K562 (cell line): Measurements from ENCODE around the gene MRPL38. TPM values are rescaled to one million over a fixed set of nuclear protein-coding genes. Genes with fewer than 3 reads are reported as not detected.

Experiments used
- BHLHE40 ChIP-seq: IDR thresholded peaks from 2 replicates; pipeline ENCODE4 v1.6.1; 2011; ENCODE audit warnings: low read length, improper control_type of control experiment
- BMI1 ChIP-seq: fragments of 150-350 bp; IDR thresholded peaks from 2 replicates; pipeline ENCODE4 v1.6.1; 2014; ENCODE audit warnings: low read length
- GATA2 ChIP-seq: sonication (generic); formaldehyde crosslinking; IDR thresholded peaks from 2 replicates; pipeline ENCODE4 v1.4.0; 2020; ENCODE audit warnings: mild to moderate bottlenecking, missing genetic modification reagents
- MED1 ChIP-seq: sonication (generic); formaldehyde crosslinking; IDR thresholded peaks from 2 replicates; pipeline ENCODE4 v1.8.1; 2023; ENCODE audit warnings: missing genetic modification reagents, borderline replicate concordance
- MIER1 ChIP-seq: fragments of 450-650 bp; IDR thresholded peaks from 2 replicates; pipeline ENCODE4 v1.6.1; 2016; ENCODE audit warnings: antibody characterized with exemption, mild to moderate bottlenecking, low read depth
- NFIC ChIP-seq: fragments of 450-650 bp; IDR thresholded peaks from 2 replicates; pipeline ENCODE4 v1.6.1; 2017; ENCODE audit warnings: mild to moderate bottlenecking, inconsistent platforms
- PHF8 ChIP-seq: fragments of 200-600 bp; sonication (generic); IDR thresholded peaks from 2 replicates; pipeline ENCODE4 v1.6.1; 2012; ENCODE audit warnings: mixed run types, mild to moderate bottlenecking, inconsistent platforms, low read length, moderate library complexity, borderline replicate concordance
- SNIP1 ChIP-seq: fragments of 450-650 bp; IDR thresholded peaks from 2 replicates; pipeline ENCODE4 v1.7.1; 2017; ENCODE audit warnings: low read depth, mild to moderate bottlenecking
- SOX6 ChIP-seq: fragments of 450-650 bp; IDR thresholded peaks from 2 replicates; pipeline ENCODE4 v1.6.1; 2014; ENCODE audit warnings: mild to moderate bottlenecking
- U2AF1 ChIP-seq: fragments of 200-400 bp; formaldehyde crosslinking; optimal IDR thresholded peaks from 2 replicates; pipeline ENCODE3; 2017; ENCODE audit warnings: mild to moderate bottlenecking, low read depth, low read length, moderate library complexity
- WHSC1 ChIP-seq: IDR thresholded peaks from one replicate; pipeline ENCODE4 v1.6.1; 2012; ENCODE audit warnings: low read length, control low read depth, inconsistent platforms
- YY1 ChIP-seq, 3 experiments: IDR thresholded peaks; 2 replicates each; pipeline ENCODE4 v1.6.1; 2011; ENCODE audit warnings: low read length in 2 of 3, mild to moderate bottlenecking in 2 of 3, moderate library complexity in 2 of 3, borderline replicate concordance in 1 of 3, control low read depth in 1 of 3, low read depth in 1 of 3; ENCODE audit not compliant: insufficient read depth in 3 of 3, insufficient replicate concordance in 2 of 3, control insufficient read depth in 1 of 3, insufficient read length in 1 of 3; ENCODE audit errors: extremely low read depth in 1 of 3
- ZC3H8 ChIP-seq: fragments of 450-650 bp; IDR thresholded peaks from 2 replicates; pipeline ENCODE4 v1.6.1; 2017
- ZNF174 ChIP-seq: fragments of 250-450 bp; sonication (Bioruptor Pico); IDR thresholded peaks from 2 replicates; pipeline ENCODE4 v1.4.0; 2020; ENCODE audit warnings: mild to moderate bottlenecking
- ZNF347 ChIP-seq: fragments of 450-650 bp; formaldehyde crosslinking; IDR thresholded peaks from 2 replicates; pipeline ENCODE4 v1.4.0; 2020; ENCODE audit warnings: low read depth, mild to moderate bottlenecking, moderate library complexity
- ZNF764 ChIP-seq: fragments of 250-450 bp; sonication (Bioruptor Pico); IDR thresholded peaks from 2 replicates; pipeline ENCODE4 v1.4.0; 2020; ENCODE audit warnings: low read depth, mild to moderate bottlenecking, moderate library complexity
- polyA plus RNA-seq, 8 experiments: library from polyadenylated mRNA; depleted of rRNA in 4 of 8; stranded (reverse) in 5 of 8; unstranded in 3 of 8; fragments of >200 nt; fragmentation: Nextera tagmentation in 2 of 8; fragmentation: Illumina TruSeq in 1 of 8; extraction: Ambion mirVana in 2 of 8; extraction: Trizol in 1 of 8; gene quantifications; 2 replicates each; pipeline versions ENCODE4 v1.2.1 to v1.2.3, GENCODE V29; 2011 to 2014; ENCODE audit warnings: inconsistent platforms in 1 of 8, missing spikeins in 1 of 8
- total RNA-seq, 7 experiments: library from RNA; depleted of rRNA in 6 of 7; stranded (reverse); fragments of >200 nt in 6 of 7; fragmentation: Illumina TruSeq in 2 of 7; extraction: Trizol in 2 of 7; gene quantifications; 2 replicates each; pipeline versions ENCODE4 v1.2.1 to v1.2.3, GENCODE V29; 2011 to 2021; ENCODE audit warnings: low replicate concordance in 1 of 7
- TF ChIP-seq, protein P1 (sequence below): fragments of 450-650 bp; IDR thresholded peaks from 2 replicates; pipeline ENCODE4 v1.6.1; 2017; ENCODE audit warnings: antibody characterized with exemption
- TF ChIP-seq, protein P2 (sequence below), 2 experiments: fragments of 450-650 bp; IDR thresholded peaks; 2 replicates each; pipeline ENCODE4 v1.6.1; 2016
- TF ChIP-seq, protein P3 (sequence below): sonication (generic); formaldehyde crosslinking; IDR thresholded peaks from 2 replicates; pipeline ENCODE4 v1.8.1; 2023; ENCODE audit warnings: mild to moderate bottlenecking, missing genetic modification reagents
- TF ChIP-seq, protein P4 (sequence below): fragments of 250-450 bp; sonication (Bioruptor Pico); IDR thresholded peaks from 2 replicates; pipeline ENCODE4 v1.5.0; 2021
- TF ChIP-seq, protein P5 (sequence below): sonication (generic); formaldehyde crosslinking; IDR thresholded peaks from 2 replicates; pipeline ENCODE4 v1.9.0; 2022; ENCODE audit warnings: mild to moderate bottlenecking, missing genetic modification reagents

Gene MRPL38
- total and polyA plus RNA-seq, 9 of the 15 experiments (the other 6 are each of a cell fraction or from before 2014, with no cell fraction given): 4.5 to 154 (median 48.5) TPM

DNA sequence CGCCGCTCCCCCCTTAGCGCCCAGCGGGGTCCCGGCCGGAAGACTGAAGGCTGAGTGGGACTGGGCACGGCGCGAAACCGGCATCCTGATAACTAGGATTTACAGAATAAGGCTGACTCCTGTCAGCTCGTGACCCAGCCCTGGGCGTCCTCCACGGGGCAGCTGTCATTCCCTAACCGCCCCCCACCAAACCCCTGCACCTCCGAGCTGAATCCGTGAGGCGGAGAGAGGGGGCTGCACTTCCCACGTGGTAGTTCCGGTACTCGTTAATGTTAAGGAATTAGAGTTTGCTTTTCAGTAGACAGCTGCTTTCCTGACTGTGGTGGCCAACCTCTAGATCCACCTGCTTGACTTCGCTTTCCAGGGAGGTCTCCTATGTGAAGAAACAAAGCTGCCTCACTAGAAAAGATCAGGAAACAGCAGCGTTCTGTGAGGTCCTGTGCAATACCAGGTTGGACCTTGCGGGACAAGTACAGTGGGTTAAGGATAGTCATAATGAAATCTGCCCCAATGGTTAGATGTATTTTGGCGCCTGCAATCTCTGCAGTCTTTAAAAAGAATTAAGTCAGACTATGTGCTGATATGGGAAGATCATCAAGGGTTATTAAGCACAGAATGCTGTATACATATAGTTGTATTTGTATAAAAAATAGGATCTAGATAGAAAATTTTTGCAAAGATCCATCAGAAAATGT is 48.5 kb downstream of the MRPL38 start (continued):
- TF ChIP-seq, protein P1, sequence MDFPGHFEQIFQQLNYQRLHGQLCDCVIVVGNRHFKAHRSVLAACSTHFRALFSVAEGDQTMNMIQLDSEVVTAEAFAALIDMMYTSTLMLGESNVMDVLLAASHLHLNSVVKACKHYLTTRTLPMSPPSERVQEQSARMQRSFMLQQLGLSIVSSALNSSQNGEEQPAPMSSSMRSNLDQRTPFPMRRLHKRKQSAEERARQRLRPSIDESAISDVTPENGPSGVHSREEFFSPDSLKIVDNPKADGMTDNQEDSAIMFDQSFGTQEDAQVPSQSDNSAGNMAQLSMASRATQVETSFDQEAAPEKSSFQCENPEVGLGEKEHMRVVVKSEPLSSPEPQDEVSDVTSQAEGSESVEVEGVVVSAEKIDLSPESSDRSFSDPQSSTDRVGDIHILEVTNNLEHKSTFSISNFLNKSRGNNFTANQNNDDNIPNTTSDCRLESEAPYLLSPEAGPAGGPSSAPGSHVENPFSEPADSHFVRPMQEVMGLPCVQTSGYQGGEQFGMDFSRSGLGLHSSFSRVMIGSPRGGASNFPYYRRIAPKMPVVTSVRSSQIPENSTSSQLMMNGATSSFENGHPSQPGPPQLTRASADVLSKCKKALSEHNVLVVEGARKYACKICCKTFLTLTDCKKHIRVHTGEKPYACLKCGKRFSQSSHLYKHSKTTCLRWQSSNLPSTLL: no peak
- TF ChIP-seq BMI1: no peak
- TF ChIP-seq, protein P2, sequence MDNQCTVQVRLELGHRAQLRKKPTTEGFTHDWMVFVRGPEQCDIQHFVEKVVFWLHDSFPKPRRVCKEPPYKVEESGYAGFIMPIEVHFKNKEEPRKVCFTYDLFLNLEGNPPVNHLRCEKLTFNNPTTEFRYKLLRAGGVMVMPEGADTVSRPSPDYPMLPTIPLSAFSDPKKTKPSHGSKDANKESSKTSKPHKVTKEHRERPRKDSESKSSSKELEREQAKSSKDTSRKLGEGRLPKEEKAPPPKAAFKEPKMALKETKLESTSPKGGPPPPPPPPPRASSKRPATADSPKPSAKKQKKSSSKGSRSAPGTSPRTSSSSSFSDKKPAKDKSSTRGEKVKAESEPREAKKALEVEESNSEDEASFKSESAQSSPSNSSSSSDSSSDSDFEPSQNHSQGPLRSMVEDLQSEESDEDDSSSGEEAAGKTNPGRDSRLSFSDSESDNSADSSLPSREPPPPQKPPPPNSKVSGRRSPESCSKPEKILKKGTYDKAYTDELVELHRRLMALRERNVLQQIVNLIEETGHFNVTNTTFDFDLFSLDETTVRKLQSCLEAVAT (IDR thresholded peaks at IDR 0.05): no peak
- TF ChIP-seq BHLHE40: 0 out of 2 replicates have a peak, but pooled peaks have one; percentile 20
- TF ChIP-seq SOX6: no peak
- TF ChIP-seq U2AF1: no peak
- TF ChIP-seq, protein P3, sequence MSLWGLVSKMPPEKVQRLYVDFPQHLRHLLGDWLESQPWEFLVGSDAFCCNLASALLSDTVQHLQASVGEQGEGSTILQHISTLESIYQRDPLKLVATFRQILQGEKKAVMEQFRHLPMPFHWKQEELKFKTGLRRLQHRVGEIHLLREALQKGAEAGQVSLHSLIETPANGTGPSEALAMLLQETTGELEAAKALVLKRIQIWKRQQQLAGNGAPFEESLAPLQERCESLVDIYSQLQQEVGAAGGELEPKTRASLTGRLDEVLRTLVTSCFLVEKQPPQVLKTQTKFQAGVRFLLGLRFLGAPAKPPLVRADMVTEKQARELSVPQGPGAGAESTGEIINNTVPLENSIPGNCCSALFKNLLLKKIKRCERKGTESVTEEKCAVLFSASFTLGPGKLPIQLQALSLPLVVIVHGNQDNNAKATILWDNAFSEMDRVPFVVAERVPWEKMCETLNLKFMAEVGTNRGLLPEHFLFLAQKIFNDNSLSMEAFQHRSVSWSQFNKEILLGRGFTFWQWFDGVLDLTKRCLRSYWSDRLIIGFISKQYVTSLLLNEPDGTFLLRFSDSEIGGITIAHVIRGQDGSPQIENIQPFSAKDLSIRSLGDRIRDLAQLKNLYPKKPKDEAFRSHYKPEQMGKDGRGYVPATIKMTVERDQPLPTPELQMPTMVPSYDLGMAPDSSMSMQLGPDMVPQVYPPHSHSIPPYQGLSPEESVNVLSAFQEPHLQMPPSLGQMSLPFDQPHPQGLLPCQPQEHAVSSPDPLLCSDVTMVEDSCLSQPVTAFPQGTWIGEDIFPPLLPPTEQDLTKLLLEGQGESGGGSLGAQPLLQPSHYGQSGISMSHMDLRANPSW (CRISPR knock-in tag): no peak
- no peak for TF ChIP-seq GATA2
- TF ChIP-seq NFIC: no peak
- TF ChIP-seq WHSC1: no peak
- TF ChIP-seq PHF8: no peak
- TF ChIP-seq, protein P4, sequence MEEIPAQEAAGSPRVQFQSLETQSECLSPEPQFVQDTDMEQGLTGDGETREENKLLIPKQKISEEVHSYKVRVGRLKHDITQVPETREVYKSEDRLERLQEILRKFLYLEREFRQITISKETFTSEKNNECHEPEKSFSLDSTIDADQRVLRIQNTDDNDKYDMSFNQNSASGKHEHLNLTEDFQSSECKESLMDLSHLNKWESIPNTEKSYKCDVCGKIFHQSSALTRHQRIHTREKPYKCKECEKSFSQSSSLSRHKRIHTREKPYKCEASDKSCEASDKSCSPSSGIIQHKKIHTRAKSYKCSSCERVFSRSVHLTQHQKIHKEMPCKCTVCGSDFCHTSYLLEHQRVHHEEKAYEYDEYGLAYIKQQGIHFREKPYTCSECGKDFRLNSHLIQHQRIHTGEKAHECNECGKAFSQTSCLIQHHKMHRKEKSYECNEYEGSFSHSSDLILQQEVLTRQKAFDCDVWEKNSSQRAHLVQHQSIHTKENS (CRISPR knock-in tag): no peak
- no peak for TF ChIP-seq ZNF347 (CRISPR knock-in tag)
- TF ChIP-seq, protein P5, sequence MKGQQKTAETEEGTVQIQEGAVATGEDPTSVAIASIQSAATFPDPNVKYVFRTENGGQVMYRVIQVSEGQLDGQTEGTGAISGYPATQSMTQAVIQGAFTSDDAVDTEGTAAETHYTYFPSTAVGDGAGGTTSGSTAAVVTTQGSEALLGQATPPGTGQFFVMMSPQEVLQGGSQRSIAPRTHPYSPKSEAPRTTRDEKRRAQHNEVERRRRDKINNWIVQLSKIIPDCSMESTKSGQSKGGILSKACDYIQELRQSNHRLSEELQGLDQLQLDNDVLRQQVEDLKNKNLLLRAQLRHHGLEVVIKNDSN (CRISPR knock-in tag): peak; percentile 49
- no peak for TF ChIP-seq ZNF764 (CRISPR knock-in tag)
- TF ChIP-seq YY1 (IDR thresholded peaks at IDR 0.05; ENCODE audit: borderline replicate concordance in 1 of 3, control insufficient read depth in 1 of 3, extremely low read depth in 1 of 3, insufficient read depth in 3 of 3, insufficient read length in 1 of 3, insufficient replicate concordance in 2 of 3, low read depth in 1 of 3, low read length in 2 of 3): no peak
- TF ChIP-seq MED1 (CRISPR knock-in tag): no peak
- no peak for TF ChIP-seq ZNF174 (CRISPR knock-in tag)
- no peak for TF ChIP-seq SNIP1
- no peak for TF ChIP-seq MIER1
- no peak for TF ChIP-seq ZC3H8
